Measurements from ENCODE around the gene KSR2.

- TF ChIP-seq POLR2A (IDR thresholded peaks at IDR 0.05; ENCODE audit: low read depth, low read length) (no peak), POLR2AphosphoS5 (IDR thresholded peaks at IDR 0.05; ENCODE audit: low read depth, low read length) (no peak)
These were observed 483.9 kb downstream of the KSR2 start for GRCh38 chr12:117484901-117485300.

Data from GM12891 (cell line).